ENCODE measurements around the gene WDR20.

WDR20 gene

GRCh38 chr14:102182190-102182589 lies 42.5 kb downstream of the WDR20 start:
- H2AFZ ChIP-seq (ENCODE audit: low read length) = no peak overlapping the region
- H4K20me1 ChIP-seq (ENCODE audit: insufficient read depth, low read length) = no peaks in the 10 kb centered on the region
- H3K27me3 ChIP-seq (replicated peaks; ENCODE audit: insufficient read depth, low read length) = no peaks in the 10 kb centered on the region
- H3F3A ChIP-seq (ENCODE audit: insufficient read depth, low read length) = no peaks in the 10 kb centered on the region; the same call in 1 of the 2 replicates
- H3K4me3 ChIP-seq (ENCODE audit: low read length) = no peak overlapping the region
- H3K9me2 ChIP-seq (replicated peaks; ENCODE audit: insufficient read depth, low read length) = no peaks in the 10 kb centered on the region
- no peak for DNase-seq
- TF ChIP-seq EZH2phosphoT487 (IDR thresholded peaks at IDR 0.05; ENCODE audit: low read length) = no peak
- TF ChIP-seq CTCF (IDR thresholded peaks at IDR 0.05; ENCODE audit: low read length) = no peak
- no peak for TF ChIP-seq EZH2 (optimal IDR thresholded peaks at IDR 0.05; ENCODE audit: low read depth, low read length)
- no peaks in the 10 kb centered on the region for H3K36me3 ChIP-seq (replicated peaks; ENCODE audit: insufficient read depth, low read length)
- no peak overlapping the region for H3K4me2 ChIP-seq (ENCODE audit: low read depth, low read length)
- H3K79me2 ChIP-seq (ENCODE audit: low read length) = peaks cover 48% of the 10 kb centered on the region
- H3K4me1 ChIP-seq (ENCODE audit: low read length) = no peaks in the 10 kb centered on the region
- no peaks in the 10 kb centered on the region for H3K9me3 ChIP-seq (replicated peaks; ENCODE audit: insufficient read depth, low read length)
- H3K9ac ChIP-seq (ENCODE audit: low read length) = no peak overlapping the region
- no peak overlapping the region for H3K27ac ChIP-seq (ENCODE audit: low read length)

- no peak overlapping the region for H2AFZ ChIP-seq (ENCODE audit: low read length)
- no peak overlapping the region for H3K27ac ChIP-seq (ENCODE audit: low read length)
- no peaks in the 10 kb centered on the region for H3K9me3 ChIP-seq (replicated peaks; ENCODE audit: insufficient read depth, low read length)
- no peaks in the 10 kb centered on the region for H3K4me1 ChIP-seq (ENCODE audit: low read length)
- H4K20me1 ChIP-seq (ENCODE audit: insufficient read depth, low read length) = no peaks in the 10 kb centered on the region
- H3K9ac ChIP-seq (ENCODE audit: low read length) = no peak overlapping the region
- no peaks in the 10 kb centered on the region; the same call in 1 of the 2 replicates for H3F3A ChIP-seq (ENCODE audit: insufficient read depth, low read length)
- no peaks in the 10 kb centered on the region for H3K27me3 ChIP-seq (replicated peaks; ENCODE audit: insufficient read depth, low read length)
- no peak for DNase-seq
- H3K4me3 ChIP-seq (ENCODE audit: low read length) = no peak overlapping the region
- no peak overlapping the region for H3K4me2 ChIP-seq (ENCODE audit: low read depth, low read length)
- no peaks in the 10 kb centered on the region for H3K9me2 ChIP-seq (replicated peaks; ENCODE audit: insufficient read depth, low read length)
- TF ChIP-seq CTCF (IDR thresholded peaks at IDR 0.05; ENCODE audit: low read length) (no peak), EZH2 (optimal IDR thresholded peaks at IDR 0.05; ENCODE audit: low read depth, low read length) (no peak), EZH2phosphoT487 (IDR thresholded peaks at IDR 0.05; ENCODE audit: low read length) (no peak)
- peaks cover 45% of the 10 kb centered on the region for H3K79me2 ChIP-seq (ENCODE audit: low read length)
- no peaks in the 10 kb centered on the region for H3K36me3 ChIP-seq (replicated peaks; ENCODE audit: insufficient read depth, low read length)
Measured at GRCh38 chr14:102182936-102183619, 43.4 kb downstream of the WDR20 start.

GRCh38 chr14:102183886-102184285 lies 44.2 kb downstream of the WDR20 start:
- Histone ChIP-seq H3K9me3 (replicated peaks; ENCODE audit: insufficient read depth, low read length) (no peaks in the 10 kb centered on the region), H3K4me1 (ENCODE audit: low read length) (no peaks in the 10 kb centered on the region), H3K79me2 (ENCODE audit: low read length) (peaks cover 45% of the 10 kb centered on the region), H3K4me2 (ENCODE audit: low read depth, low read length) (no peak overlapping the region), H3K4me3 (ENCODE audit: low read length) (no peak overlapping the region), H2AFZ (ENCODE audit: low read length) (no peak overlapping the region), H3K9me2 (replicated peaks; ENCODE audit: insufficient read depth, low read length) (no peaks in the 10 kb centered on the region), H3K9ac (ENCODE audit: low read length) (no peak overlapping the region), H3K27ac (ENCODE audit: low read length) (no peak overlapping the region), H4K20me1 (ENCODE audit: insufficient read depth, low read length) (no peaks in the 10 kb centered on the region), H3K27me3 (replicated peaks; ENCODE audit: insufficient read depth, low read length) (no peaks in the 10 kb centered on the region), H3K36me3 (replicated peaks; ENCODE audit: insufficient read depth, low read length) (no peaks in the 10 kb centered on the region), H3F3A (ENCODE audit: insufficient read depth, low read length) (no peaks in the 10 kb centered on the region; the same call in 1 of the 2 replicates)
- DNase-seq = no peak
- TF ChIP-seq CTCF (IDR thresholded peaks at IDR 0.05; ENCODE audit: low read length) (no peak), EZH2 (optimal IDR thresholded peaks at IDR 0.05; ENCODE audit: low read depth, low read length) (no peak)

All from MM.1S (cell line).